Endothelial cell (in vitro differentiated cells): ENCODE measurements around the gene ATOX1. TPM values are rescaled to one million over a fixed set of nuclear protein-coding genes. Genes with fewer than 3 reads are reported as not detected.
A peak's percentile ranks its signal among the peaks of the same experiment; 100 is the strongest.

ENCODE experiments used
- DNase-seq: peaks from one replicate; pipeline ENCODE4 v3.0.0; 2021; ENCODE audit warnings: low spot score
- H3K27ac Mint-ChIP-seq: one replicate; pipeline ENCODE4 v1.8.0; 2021; ENCODE audit warnings: mixed read lengths, inconsistent platforms; ENCODE audit not compliant: unreplicated experiment
- H3K27me3 Mint-ChIP-seq: one replicate; pipeline ENCODE4 v1.8.0; 2021; ENCODE audit warnings: mild to moderate bottlenecking, moderate library complexity, mixed read lengths, inconsistent platforms; ENCODE audit not compliant: unreplicated experiment
- H3K36me3 Mint-ChIP-seq: one replicate; pipeline ENCODE4 v1.8.0; 2021; ENCODE audit warnings: mild to moderate bottlenecking, low read depth, mixed read lengths, inconsistent platforms; ENCODE audit not compliant: unreplicated experiment
- H3K4me1 Mint-ChIP-seq: one replicate; pipeline ENCODE4 v1.8.0; 2021; ENCODE audit warnings: mild to moderate bottlenecking, mixed read lengths, inconsistent platforms; ENCODE audit not compliant: unreplicated experiment
- H3K4me3 Mint-ChIP-seq: one replicate; pipeline ENCODE4 v1.8.0; 2021; ENCODE audit warnings: mild to moderate bottlenecking, mixed read lengths, inconsistent platforms; ENCODE audit not compliant: unreplicated experiment
- H3K9me3 Mint-ChIP-seq: one replicate; pipeline ENCODE4 v1.8.0; 2021; ENCODE audit warnings: mixed read lengths, inconsistent platforms; ENCODE audit not compliant: unreplicated experiment
- total RNA-seq: library from RNA; stranded (reverse); fragmentation: NEBNext Ultra II Directional; extraction: Animal tissue kit (Norgen Biotek cat#: 25700); gene quantifications from one replicate; pipeline ENCODE4 v1.2.1, GENCODE V29; 2021; ENCODE audit not compliant: unreplicated experiment
- TF ChIP-seq, protein P1 (sequence below): fragments of 200-600 bp; sonication (generic); IDR thresholded peaks from one replicate; pipeline ENCODE4 v1.5.0; 2021; ENCODE audit warnings: antibody characterized with exemption; ENCODE audit not compliant: unreplicated experiment

ATOX1 gene
- total RNA-seq, 1 donor from 2014 or later, result 106 TPM

DNA sequence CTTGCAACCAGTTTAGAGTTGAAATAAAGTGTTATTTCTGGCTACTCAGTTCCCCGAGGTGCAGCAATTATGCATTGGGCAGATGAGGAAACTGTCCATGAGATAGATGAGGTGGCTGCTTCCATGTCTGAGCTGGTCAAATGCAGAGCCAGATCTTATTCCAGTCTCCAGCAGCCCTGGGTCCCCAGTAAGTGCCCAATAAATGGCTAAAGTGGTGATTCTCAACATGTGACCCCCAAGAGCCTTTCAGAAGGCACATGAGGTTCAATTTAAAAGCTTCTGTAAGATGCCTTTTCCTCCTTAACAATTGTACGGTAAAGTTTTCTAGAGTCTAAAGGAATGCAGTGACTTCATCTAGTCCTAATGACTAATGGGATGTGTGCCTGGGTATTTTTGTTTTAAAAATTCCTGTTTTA, 17.5 kb downstream of the ATOX1 start:
- peaks cover 18% of the 10 kb centered on the region for H3K4me1 Mint-ChIP-seq
- no peak overlapping the region for H3K27ac Mint-ChIP-seq
- no peak overlapping the region for H3K4me3 Mint-ChIP-seq
- H3K36me3 Mint-ChIP-seq, result peaks cover 9% of the 10 kb centered on the region
- TF ChIP-seq, protein P1, sequence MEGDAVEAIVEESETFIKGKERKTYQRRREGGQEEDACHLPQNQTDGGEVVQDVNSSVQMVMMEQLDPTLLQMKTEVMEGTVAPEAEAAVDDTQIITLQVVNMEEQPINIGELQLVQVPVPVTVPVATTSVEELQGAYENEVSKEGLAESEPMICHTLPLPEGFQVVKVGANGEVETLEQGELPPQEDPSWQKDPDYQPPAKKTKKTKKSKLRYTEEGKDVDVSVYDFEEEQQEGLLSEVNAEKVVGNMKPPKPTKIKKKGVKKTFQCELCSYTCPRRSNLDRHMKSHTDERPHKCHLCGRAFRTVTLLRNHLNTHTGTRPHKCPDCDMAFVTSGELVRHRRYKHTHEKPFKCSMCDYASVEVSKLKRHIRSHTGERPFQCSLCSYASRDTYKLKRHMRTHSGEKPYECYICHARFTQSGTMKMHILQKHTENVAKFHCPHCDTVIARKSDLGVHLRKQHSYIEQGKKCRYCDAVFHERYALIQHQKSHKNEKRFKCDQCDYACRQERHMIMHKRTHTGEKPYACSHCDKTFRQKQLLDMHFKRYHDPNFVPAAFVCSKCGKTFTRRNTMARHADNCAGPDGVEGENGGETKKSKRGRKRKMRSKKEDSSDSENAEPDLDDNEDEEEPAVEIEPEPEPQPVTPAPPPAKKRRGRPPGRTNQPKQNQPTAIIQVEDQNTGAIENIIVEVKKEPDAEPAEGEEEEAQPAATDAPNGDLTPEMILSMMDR, result peak; percentile 32
- DNase-seq, result no peak
- peaks cover 2% of the 10 kb centered on the region for H3K27me3 Mint-ChIP-seq
- no peaks in the 10 kb centered on the region for H3K9me3 Mint-ChIP-seq

- Mint-ChIP-seq H3K36me3 (peaks cover 9% of the 10 kb centered on the region), H3K9me3 (no peaks in the 10 kb centered on the region), H3K27ac (no peak overlapping the region), H3K4me1 (peaks cover 14% of the 10 kb centered on the region), H3K4me3 (no peak overlapping the region), H3K27me3 (peaks cover 4% of the 10 kb centered on the region)
- TF ChIP-seq, protein P1, result peak; percentile 99
- peak; percentile 51 for DNase-seq
These were observed 18.0 kb downstream of the ATOX1 start for GRCh38 chr5:151740336-151740942.

DNA sequence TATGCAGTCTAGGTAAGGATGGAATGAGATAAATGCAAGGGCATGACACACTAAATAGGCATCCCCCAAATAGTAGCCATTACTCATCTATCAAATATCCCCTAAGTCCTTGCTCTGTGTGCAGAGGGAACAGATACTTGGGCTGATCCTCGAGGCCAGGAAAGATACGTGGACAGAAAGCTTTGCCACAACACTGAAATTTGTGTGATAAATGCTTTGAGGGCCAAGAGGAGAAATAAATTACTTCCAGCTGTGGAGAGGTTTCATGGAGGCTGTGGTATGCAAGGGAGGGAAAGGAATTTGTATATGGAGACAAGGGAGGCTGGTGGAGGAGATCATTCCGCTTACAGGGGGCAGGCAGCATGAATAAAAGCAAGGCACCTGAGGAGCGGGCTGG, 18.5 kb downstream of the ATOX1 start:
- Mint-ChIP-seq H3K27me3 (peaks cover 4% of the 10 kb centered on the region), H3K36me3 (peaks cover 6% of the 10 kb centered on the region), H3K27ac (peak overlapping the region; percentile 65), H3K4me1 (peaks cover 10% of the 10 kb centered on the region), H3K9me3 (no peaks in the 10 kb centered on the region), H3K4me3 (no peak overlapping the region)
- TF ChIP-seq, protein P1, result no peak
- DNase-seq, result no peak

DNA sequence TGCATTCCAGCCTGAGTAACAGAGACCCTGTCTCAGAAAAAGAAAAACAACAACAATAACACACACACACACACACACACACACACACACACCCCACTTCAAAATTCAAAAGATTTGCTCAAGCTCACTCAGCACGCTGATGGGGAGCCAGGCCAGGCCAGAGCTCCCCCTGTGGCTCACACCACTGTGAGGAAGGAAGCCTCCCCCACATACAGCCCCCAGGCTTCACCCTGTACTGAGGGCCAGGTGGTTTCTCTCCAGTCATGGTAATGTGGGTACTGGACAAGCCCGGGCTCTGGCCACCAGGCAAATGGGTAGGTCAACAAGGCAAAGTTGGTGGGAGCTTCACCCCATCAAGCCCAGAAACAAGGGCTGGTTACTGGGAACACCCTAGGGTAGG, 19.0 kb downstream of the ATOX1 start:
- peaks cover 10% of the 10 kb centered on the region for H3K4me1 Mint-ChIP-seq
- TF ChIP-seq, protein P1, result no peak
- peaks cover 6% of the 10 kb centered on the region for H3K36me3 Mint-ChIP-seq
- DNase-seq, result no peak
- H3K27me3 Mint-ChIP-seq, result peaks cover 4% of the 10 kb centered on the region
- H3K4me3 Mint-ChIP-seq, result no peak overlapping the region
- H3K9me3 Mint-ChIP-seq, result no peaks in the 10 kb centered on the region
- no peak overlapping the region for H3K27ac Mint-ChIP-seq

- no peak overlapping the region for H3K27ac Mint-ChIP-seq
These were observed 20.1 kb downstream of the ATOX1 start for GRCh38 chr5:151738125-151738848.

More at GRCh38 chr5:151738125-151738848, 20.1 kb downstream of the ATOX1 start:
- DNase-seq, result no peak
- Mint-ChIP-seq H3K4me1 (peaks cover 10% of the 10 kb centered on the region), H3K4me3 (no peak overlapping the region), H3K36me3 (peaks cover 6% of the 10 kb centered on the region), H3K27me3 (peaks cover 4% of the 10 kb centered on the region), H3K9me3 (no peaks in the 10 kb centered on the region)
- TF ChIP-seq, protein P1, result no peak
